Measurements from ENCODE around the gene SH3D19. TPM values are rescaled to one million over a fixed set of nuclear protein-coding genes. Genes with fewer than 3 reads are reported as not detected.
A peak's percentile ranks its signal among the peaks of the same experiment; 100 is the strongest.

The SH3D19 gene
- total and polyA plus RNA-seq, 4 donors: 22.1 to 69.2 (median 50.8) TPM

- no peak for DNase-seq
- Histone ChIP-seq H3K27ac (ENCODE audit: low read depth in 1 of 2, low read length in 1 of 2) (no peak overlapping the region), H3K9me3 (ENCODE audit: control insufficient read depth in 4 of 4, insufficient read depth in 3 of 4, low read length in 3 of 4) (no peaks in the 10 kb centered on the region), H3K4me3 (no peak overlapping the region), H3K4me1 (ENCODE audit: control insufficient read depth in 5 of 5, insufficient read depth in 5 of 5, low read length in 5 of 5) (peaks cover 0 to 64% (median 10%) of the 10 kb centered on the region in 5 donors), H3K36me3 (ENCODE audit: control insufficient read depth in 4 of 4, insufficient read depth in 4 of 4, low read length in 4 of 4) (peaks cover 0 to 15% (median 8%) of the 10 kb centered on the region in 4 donors), H3K9ac (ENCODE audit: insufficient read depth in 1 of 2, low read length in 2 of 2) (no peak overlapping the region), H3K27me3 (ENCODE audit: control insufficient read depth in 3 of 3, insufficient read depth in 3 of 3, low read length in 2 of 3) (no peaks in the 10 kb centered on the region)
- ATAC-seq (ENCODE audit: insufficient read depth, low FRiP score): no peak
- WGBS, 2 donors: 95 to 96% methylated on average over 24 of the region's 24 CpGs
- TF ChIP-seq CTCF (IDR thresholded peaks at IDR 0.05; ENCODE audit: control extremely low read depth, extremely low read depth): no peak
Measured at GRCh38 chr4:151167561-151167960, 157.8 kb downstream of the SH3D19 start.

- peak overlapping the region in 1 of 2 donors; percentile 77 for H3K27ac ChIP-seq (ENCODE audit: low read depth in 1 of 2, low read length in 1 of 2)
- TF ChIP-seq CTCF (IDR thresholded peaks at IDR 0.05; ENCODE audit: control extremely low read depth, extremely low read depth): no peak
- 75 to 82% methylated on average over 4 of the region's 4 CpGs for WGBS, 2 donors
Measured at GRCh38 chr4:151166636-151167035, 158.8 kb downstream of the SH3D19 start.

GRCh38 chr4:151165205-151166000 is 160.0 kb downstream of the SH3D19 start:
- ATAC-seq (ENCODE audit: insufficient read depth, low FRiP score) (no peak), DNase-seq (peak in 1 of 3 donors; percentile 20)
- no peaks in the 10 kb centered on the region for H3K9me3 ChIP-seq (ENCODE audit: control insufficient read depth in 4 of 4, insufficient read depth in 3 of 4, low read length in 3 of 4)
- peak overlapping the region in 1 of 2 donors; percentile 61 for H3K9ac ChIP-seq (ENCODE audit: insufficient read depth in 1 of 2, low read length in 2 of 2)
- H3K4me1 ChIP-seq (ENCODE audit: control insufficient read depth in 5 of 5, insufficient read depth in 5 of 5, low read length in 5 of 5): peaks cover 0 to 44% (median 10%) of the 10 kb centered on the region in 5 donors
- peak overlapping the region; percentile 42 to 76 for H3K27ac ChIP-seq (ENCODE audit: low read depth in 1 of 2, low read length in 1 of 2)
- peaks cover 3 to 10% (median 8%) of the 10 kb centered on the region in 4 donors for H3K36me3 ChIP-seq (ENCODE audit: control insufficient read depth in 4 of 4, insufficient read depth in 4 of 4, low read length in 4 of 4)
- no peak for TF ChIP-seq CTCF (IDR thresholded peaks at IDR 0.05; ENCODE audit: control extremely low read depth, extremely low read depth)
- 71 to 74% methylated on average over 10 of the region's 10 CpGs for WGBS, 2 donors
- H3K4me3 ChIP-seq: no peak overlapping the region
- no peaks in the 10 kb centered on the region for H3K27me3 ChIP-seq (ENCODE audit: control insufficient read depth in 3 of 3, insufficient read depth in 3 of 3, low read length in 2 of 3)

More at GRCh38 chr4:151166636-151167035, 158.8 kb downstream of the SH3D19 start:
- peaks cover 3 to 12% (median 9%) of the 10 kb centered on the region in 4 donors for H3K36me3 ChIP-seq (ENCODE audit: control insufficient read depth in 4 of 4, insufficient read depth in 4 of 4, low read length in 4 of 4)
- H3K9me3 ChIP-seq (ENCODE audit: control insufficient read depth in 4 of 4, insufficient read depth in 3 of 4, low read length in 3 of 4): no peaks in the 10 kb centered on the region
- no peak for DNase-seq
- H3K4me1 ChIP-seq (ENCODE audit: control insufficient read depth in 5 of 5, insufficient read depth in 5 of 5, low read length in 5 of 5): peaks cover 0 to 55% (median 10%) of the 10 kb centered on the region in 5 donors
- H3K9ac ChIP-seq (ENCODE audit: insufficient read depth in 1 of 2, low read length in 2 of 2): no peak overlapping the region
- no peak for ATAC-seq (ENCODE audit: insufficient read depth, low FRiP score)
- H3K4me3 ChIP-seq: no peak overlapping the region
- H3K27me3 ChIP-seq (ENCODE audit: control insufficient read depth in 3 of 3, insufficient read depth in 3 of 3, low read length in 2 of 3): no peaks in the 10 kb centered on the region

Measured in lung (tissue), 12 donors.